ENCODE data around the gene ACOX2.

Gene ACOX2

GRCh38 chr3:58508437-58508836 is 28.6 kb downstream of the ACOX2 start:
- Histone ChIP-seq H3K36me3 (ENCODE audit: insufficient read depth, low read length) (no peaks in the 10 kb centered on the region), H3K9ac (ENCODE audit: low read depth, low read length, poor library complexity, severe bottlenecking) (no peak overlapping the region), H3K4me1 (ENCODE audit: insufficient read depth, low read length, poor library complexity, severe bottlenecking) (no peaks in the 10 kb centered on the region), H3K79me2 (ENCODE audit: insufficient read depth, low read length) (no peaks in the 10 kb centered on the region), H3K4me2 (ENCODE audit: low read depth, low read length, poor library complexity, severe bottlenecking) (no peak overlapping the region), H3K9me2 (replicated peaks; ENCODE audit: low read depth, low read length) (no peaks in the 10 kb centered on the region), H2AFZ (ENCODE audit: low read length) (no peak overlapping the region), H4K20me1 (ENCODE audit: insufficient read depth, low read length, poor library complexity, severe bottlenecking) (no peaks in the 10 kb centered on the region), H3K4me3 (ENCODE audit: low read length, poor library complexity, severe bottlenecking) (no peak overlapping the region), H3F3A (ENCODE audit: low read depth) (no peaks in the 10 kb centered on the region), H3K9me3 (ENCODE audit: insufficient read depth, low read depth, low read length) (no peaks in the 10 kb centered on the region), H3K27me3 (ENCODE audit: insufficient read depth, low read length, poor library complexity, severe bottlenecking) (no peaks in the 10 kb centered on the region)
- no peak for TF ChIP-seq CTCF (conservative IDR thresholded peaks at IDR 0.05; ENCODE audit: low read length)
- TF ChIP-seq EZH2phosphoT487 (IDR thresholded peaks at IDR 0.05; ENCODE audit: borderline replicate concordance), result no peak

- Histone ChIP-seq H3K9ac (ENCODE audit: low read depth, low read length, poor library complexity, severe bottlenecking) (no peak overlapping the region), H3K4me3 (ENCODE audit: low read length, poor library complexity, severe bottlenecking) (no peak overlapping the region), H4K20me1 (ENCODE audit: insufficient read depth, low read length, poor library complexity, severe bottlenecking) (no peaks in the 10 kb centered on the region), H3K9me2 (replicated peaks; ENCODE audit: low read depth, low read length) (no peaks in the 10 kb centered on the region), H3K27me3 (ENCODE audit: insufficient read depth, low read length, poor library complexity, severe bottlenecking) (no peaks in the 10 kb centered on the region), H2AFZ (ENCODE audit: low read length) (no peak overlapping the region), H3K36me3 (ENCODE audit: insufficient read depth, low read length) (peaks cover 6% of the 10 kb centered on the region; the same call in 1 of the 2 replicates), H3K9me3 (ENCODE audit: insufficient read depth, low read depth, low read length) (no peaks in the 10 kb centered on the region), H3K4me2 (ENCODE audit: low read depth, low read length, poor library complexity, severe bottlenecking) (no peak overlapping the region), H3K79me2 (ENCODE audit: insufficient read depth, low read length) (peaks cover 6% of the 10 kb centered on the region; the same call in 1 of the 2 replicates), H3K4me1 (ENCODE audit: insufficient read depth, low read length, poor library complexity, severe bottlenecking) (no peaks in the 10 kb centered on the region), H3F3A (ENCODE audit: low read depth) (no peaks in the 10 kb centered on the region)
- TF ChIP-seq CTCF (conservative IDR thresholded peaks at IDR 0.05; ENCODE audit: low read length), result no peak
- TF ChIP-seq EZH2phosphoT487 (IDR thresholded peaks at IDR 0.05; ENCODE audit: borderline replicate concordance), result no peak
Observed at GRCh38 chr3:58507356-58508078, 29.5 kb downstream of the ACOX2 start.

GRCh38 chr3:58502872-58503271 is 34.1 kb downstream of the ACOX2 start:
- Histone ChIP-seq H2AFZ (ENCODE audit: low read length) (no peak overlapping the region), H3K36me3 (ENCODE audit: insufficient read depth, low read length) (peaks cover 22% of the 10 kb centered on the region; the same call in 1 of the 2 replicates), H3K79me2 (ENCODE audit: insufficient read depth, low read length) (peaks cover 20% of the 10 kb centered on the region), H3K9ac (ENCODE audit: low read depth, low read length, poor library complexity, severe bottlenecking) (no peak overlapping the region), H3K27me3 (ENCODE audit: insufficient read depth, low read length, poor library complexity, severe bottlenecking) (no peaks in the 10 kb centered on the region), H3K9me3 (ENCODE audit: insufficient read depth, low read depth, low read length) (no peaks in the 10 kb centered on the region), H4K20me1 (ENCODE audit: insufficient read depth, low read length, poor library complexity, severe bottlenecking) (no peaks in the 10 kb centered on the region), H3K9me2 (replicated peaks; ENCODE audit: low read depth, low read length) (no peaks in the 10 kb centered on the region), H3K4me1 (ENCODE audit: insufficient read depth, low read length, poor library complexity, severe bottlenecking) (no peaks in the 10 kb centered on the region), H3F3A (ENCODE audit: low read depth) (no peaks in the 10 kb centered on the region), H3K4me3 (ENCODE audit: low read length, poor library complexity, severe bottlenecking) (no peak overlapping the region), H3K4me2 (ENCODE audit: low read depth, low read length, poor library complexity, severe bottlenecking) (no peak overlapping the region)
- TF ChIP-seq CTCF (conservative IDR thresholded peaks at IDR 0.05; ENCODE audit: low read length), result no peak
